22Rv1 (cell line): ENCODE results near the gene PRKAG3.

Experiments
- CTCF ChIP-seq: fragments of 450-650 bp; IDR thresholded peaks from 2 replicates; pipeline ENCODE4 v1.5.1; 2017; ENCODE audit warnings: mild to moderate bottlenecking
- ZFX ChIP-seq: fragments of 450-650 bp; IDR thresholded peaks from 2 replicates; pipeline ENCODE4 v1.6.1; 2017; ENCODE audit warnings: antibody characterized with exemption, borderline replicate concordance

- no peak for TF ChIP-seq CTCF
- no peak for TF ChIP-seq ZFX
These were observed 9.9 kb downstream of the PRKAG3 start for GRCh38 chr2:218821605-218822211.
